Measurements from ENCODE around the gene GABARAP.

Gene GABARAP

DNA sequence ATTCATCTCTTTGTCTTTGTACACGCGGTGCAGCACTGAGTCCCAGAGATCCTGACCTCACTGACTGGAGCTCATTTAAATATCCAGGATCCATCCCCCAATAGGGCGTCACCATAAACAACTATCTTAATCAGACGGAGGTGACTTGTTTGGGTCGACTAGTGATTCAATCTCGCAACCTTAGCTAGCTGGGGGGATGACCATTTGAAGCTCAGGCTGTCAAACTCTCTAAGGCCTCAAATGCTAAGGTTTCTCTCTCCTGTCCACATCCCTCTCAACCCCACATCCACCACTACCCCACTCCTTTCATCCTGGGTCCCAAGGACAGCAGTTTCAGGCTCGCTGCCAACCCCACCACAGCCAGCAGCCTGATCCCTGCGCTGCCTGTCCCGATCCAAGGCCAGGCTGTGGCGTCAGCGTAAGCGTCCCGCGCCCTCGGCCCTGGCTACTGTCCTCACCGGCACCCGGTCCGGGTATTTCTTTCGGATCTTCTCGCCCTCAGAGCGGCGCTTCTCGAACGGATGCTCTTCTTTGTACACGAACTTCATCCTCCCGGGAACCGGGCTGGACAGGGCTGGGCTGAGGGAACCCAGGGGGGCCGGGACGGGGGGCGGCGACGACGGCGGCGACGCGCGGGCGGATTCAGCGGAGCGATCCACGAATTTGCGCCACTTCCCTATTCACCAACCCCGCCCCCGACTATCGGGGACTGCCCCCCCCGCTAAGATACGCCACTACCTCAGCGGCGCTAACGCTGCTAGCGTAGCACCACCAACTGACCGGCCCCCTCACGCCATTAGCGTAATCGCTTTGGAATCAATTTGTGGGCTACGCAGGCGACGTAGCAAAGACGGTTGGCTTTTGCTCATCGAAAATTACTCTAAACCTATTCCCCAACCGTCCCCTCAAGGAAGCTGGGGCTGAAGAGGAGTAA, at the start of gene GABARAP:
Gene GABARAP, minus strand, starts transcription at position 667 of the 934 bp plus-strand sequence. Its CDS starts 119 bp downstream, at position 548.
- peak; percentile 90 for DNase-seq

DNA sequence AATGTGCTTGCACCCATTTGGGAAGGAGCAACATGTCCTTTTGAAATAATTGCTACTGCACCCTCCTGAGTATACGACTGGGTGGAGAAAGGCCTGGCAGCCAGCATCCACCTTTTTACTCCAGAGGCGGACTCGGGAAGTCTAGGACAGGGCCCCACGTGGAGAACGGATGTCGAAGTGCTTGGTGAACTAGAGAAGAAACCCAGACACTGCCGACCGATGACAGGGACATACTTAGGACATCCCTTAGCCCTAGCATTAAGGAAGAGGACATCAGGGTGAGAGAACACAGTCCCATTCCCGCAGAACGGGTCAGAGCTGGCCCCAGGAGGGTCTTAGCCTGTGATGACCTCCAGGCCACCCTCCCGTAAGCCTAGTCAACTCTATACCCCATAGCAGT, 48.4 kb upstream of the GABARAP start:
- no peak for DNase-seq

DNA sequence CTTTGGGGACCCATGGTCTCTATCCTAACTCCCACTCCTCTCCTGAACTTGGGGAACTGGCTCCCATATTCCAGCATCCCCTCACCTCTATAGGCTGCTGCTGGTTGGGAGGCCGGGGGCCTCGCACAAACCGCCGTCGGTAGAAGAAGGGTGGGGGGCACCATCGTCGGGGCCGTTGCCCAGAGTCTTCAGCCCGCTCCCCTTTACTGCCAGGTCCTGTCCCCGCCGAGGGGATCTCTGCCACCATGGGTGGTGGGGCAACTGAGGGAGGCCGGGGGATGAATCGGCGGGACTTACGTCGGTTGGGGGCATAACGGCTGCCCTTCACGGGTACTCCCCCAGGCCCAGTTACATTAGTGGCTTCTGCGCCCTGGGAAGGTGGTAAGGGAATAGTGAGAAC, 47.9 kb upstream of the GABARAP start:
- no peak for DNase-seq

DNA sequence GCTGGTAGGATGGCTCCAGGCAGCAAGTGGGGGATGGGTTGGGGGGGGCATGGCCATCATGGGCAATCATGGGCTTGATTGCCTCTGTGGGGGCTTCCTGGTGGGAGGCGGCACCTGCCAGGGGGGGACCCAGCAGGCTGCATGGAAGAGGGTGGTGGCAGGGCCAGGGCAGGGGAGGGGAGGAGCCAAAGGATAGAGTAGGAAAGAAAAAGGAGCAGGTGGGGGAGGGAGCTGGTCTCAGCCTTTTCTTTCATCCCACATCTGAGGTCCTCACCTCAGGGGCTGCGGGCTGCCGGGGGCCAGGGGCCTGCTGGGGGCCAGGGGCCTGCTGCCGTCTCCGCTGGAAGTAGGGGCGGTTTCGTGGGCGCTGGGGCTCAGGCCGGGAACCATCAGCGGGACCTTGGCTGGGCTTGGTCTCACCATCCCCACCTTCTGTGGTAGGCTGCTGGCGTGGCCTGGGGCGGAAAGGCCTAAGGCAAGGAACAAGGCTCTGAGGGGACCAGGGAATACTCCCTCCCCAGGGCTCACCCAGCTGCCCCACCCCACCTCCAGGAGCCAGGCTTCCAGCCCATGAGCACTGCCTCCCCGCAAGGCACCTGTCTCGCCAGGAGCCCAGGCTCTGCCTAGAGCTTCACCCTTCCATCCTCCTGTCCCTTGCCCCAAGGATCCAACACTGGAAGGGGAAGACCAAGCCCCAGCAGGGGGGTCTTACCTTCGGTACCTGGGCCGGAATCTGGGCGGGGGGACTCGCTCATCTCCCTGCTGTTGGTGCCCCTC, 47.2 kb upstream of the GABARAP start:
- DNase-seq = no peak

DNA sequence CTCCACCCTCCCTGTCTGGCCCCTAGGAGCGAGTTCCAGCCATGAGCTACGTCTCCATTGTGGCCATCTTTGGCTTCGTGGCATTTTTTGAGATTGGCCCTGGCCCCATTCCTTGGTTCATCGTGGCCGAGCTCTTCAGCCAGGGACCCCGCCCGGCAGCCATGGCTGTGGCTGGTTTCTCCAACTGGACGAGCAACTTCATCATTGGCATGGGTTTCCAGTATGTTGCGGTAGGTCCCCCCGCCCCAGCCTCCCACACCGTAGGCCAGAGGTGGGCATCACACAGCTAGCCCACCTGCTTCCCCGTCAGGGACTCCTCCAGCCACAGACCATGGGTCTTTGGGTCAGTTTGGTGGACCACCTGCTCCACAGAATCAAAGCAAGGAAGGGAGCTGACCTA, 43.4 kb upstream of the GABARAP start:
- no peak for DNase-seq

DNA sequence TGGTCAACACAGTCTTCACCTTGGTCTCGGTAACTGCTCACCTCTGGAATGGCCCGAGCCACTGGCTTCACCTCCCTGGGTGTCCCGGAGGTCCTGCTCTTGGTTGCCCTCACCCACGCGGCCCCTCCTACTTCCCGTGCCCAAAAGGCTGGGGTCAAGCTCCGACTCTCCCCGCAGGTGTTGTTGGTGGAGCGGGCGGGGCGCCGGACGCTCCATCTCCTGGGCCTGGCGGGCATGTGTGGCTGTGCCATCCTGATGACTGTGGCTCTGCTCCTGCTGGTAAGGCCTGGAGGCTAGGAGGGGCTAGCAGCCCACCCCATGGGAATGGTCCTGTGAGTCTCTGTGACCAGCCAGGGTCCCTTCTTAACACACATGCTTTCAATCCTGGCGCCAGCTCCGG, 42.7 kb upstream of the GABARAP start:
- DNase-seq = no peak

DNA sequence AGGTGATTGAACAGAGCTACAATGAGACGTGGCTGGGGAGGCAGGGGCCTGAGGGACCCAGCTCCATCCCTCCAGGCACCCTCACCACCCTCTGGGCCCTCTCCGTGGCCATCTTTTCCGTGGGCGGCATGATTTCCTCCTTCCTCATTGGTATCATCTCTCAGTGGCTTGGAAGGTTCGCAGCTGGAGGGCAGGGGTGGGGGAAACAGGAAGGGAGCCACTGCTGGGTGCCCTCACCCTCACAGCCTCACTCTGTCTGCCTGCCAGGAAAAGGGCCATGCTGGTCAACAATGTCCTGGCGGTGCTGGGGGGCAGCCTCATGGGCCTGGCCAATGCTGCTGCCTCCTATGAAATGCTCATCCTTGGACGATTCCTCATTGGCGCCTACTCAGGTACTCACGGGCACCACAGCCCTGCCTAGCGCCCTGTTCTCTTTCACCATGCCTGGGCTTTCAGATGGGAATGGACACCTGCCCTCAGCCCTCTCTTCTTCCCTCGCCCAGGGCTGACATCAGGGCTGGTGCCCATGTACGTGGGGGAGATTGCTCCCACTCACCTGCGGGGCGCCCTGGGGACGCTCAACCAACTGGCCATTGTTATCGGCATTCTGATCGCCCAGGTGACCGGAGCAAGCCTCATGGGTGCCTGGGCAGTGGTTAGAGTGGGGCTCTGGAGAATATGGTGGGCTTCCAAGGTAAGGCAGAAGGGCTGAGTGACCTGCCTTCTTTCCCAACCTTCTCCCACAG, 41.4 kb upstream of the GABARAP start:
- DNase-seq = no peak

DNA sequence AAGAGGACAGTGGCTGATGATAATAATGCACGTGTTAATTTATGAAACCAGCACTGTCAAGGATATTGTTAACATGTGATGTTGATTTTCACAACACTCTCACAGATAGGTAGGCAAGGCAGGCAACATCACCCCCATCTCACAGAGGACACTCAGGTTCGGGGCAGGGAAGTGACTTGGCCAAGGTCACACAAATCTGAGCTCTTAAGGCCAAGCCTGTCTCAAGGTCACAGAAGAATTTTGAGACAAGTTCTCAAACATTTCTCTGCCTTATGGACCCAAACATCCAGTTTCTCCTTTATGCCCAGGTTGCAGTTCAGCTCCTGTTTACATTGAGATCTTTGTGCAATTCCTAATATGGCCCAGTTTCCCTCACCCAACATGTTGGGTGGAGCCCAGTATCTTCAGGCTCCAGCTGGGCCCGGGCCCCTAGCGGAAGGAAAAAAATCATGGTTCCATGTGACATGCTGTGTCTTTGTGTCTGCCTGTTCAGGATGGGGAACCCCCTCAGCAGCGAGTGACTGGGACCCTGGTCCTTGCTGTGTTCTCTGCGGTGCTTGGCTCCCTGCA, 40.6 kb upstream of the GABARAP start:
- no peak for DNase-seq

DNA sequence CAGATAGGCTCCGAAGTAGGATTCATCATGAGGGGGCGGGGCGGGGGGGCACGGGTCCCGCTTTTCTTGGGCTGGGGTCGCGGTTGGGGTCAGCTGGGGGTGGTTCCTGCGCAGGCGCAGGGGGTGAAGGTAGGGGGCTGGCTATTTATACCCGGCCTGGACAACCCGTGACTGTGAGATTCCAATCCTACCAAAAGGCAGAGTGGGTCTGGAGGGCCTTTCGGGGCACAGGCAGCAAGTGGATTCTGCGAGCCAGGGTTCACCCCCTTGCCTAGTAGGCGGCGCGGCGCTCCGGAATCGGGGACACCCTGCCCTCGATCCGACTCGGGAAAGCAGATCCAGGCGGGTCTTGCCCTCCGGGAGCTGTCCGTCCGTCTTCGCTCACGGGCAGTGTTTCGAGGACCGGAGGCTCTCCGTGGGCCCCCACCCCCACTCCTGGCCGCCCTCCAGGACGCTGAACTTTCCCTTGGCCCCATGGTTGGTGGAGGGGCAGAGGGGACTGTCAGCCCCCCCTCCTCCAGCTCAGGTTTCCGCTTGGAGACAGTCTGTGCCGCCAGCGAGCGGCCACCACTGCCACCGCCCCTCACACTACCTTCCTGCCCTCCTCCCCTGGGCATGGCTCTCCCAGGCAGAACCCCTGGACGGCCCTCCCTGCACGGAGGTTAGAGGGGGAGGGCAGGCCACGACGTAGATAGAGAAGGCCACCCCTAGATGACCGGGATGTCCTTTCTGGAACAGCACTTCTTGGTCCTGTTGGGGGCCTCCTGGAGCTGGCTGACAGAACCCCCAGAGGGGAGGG, 39.9 kb upstream of the GABARAP start:
- DNase-seq = no peak

DNA sequence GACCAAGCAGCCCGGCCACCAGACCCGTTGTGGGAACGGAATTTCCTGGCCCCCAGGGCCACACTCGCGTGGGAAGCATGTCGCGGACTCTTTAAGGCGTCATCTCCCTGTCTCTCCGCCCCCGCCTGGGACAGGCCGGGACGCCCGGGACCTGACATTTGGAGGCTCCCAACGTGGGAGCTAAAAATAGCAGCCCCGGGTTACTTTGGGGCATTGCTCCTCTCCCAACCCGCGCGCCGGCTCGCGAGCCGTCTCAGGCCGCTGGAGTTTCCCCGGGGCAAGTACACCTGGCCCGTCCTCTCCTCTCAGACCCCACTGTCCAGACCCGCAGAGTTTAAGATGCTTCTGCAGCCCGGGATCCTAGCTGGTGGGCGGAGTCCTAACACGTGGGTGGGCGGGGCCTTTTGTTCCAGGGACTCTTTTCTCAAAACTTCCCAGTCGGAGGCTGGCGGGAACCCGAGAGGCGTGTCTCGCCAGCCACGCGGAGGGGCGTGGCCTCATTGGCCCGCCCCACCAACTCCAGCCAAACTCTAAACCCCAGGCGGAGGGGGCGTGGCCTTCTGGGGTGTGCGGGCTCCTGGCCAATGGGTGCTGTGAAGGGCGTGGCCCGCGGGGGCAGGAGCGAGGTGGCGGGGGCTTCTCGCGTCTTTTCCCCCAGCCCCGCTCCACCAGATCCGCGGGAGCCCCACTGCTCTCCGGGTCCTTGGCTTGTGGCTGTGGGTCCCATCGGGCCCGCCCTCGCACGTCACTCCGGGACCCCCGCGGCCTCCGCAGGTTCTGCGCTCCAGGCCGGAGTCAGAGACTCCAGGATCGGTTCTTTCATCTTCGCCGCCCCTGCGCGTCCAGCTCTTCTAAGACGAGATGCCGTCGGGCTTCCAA, 39.1 kb upstream of the GABARAP start, which contains the start of gene SLC2A4:
Gene SLC2A4, plus strand, starts transcription at position 645 of the 879 bp plus-strand sequence. Its CDS starts 217 bp downstream, at position 862.
- peak; percentile 90 for DNase-seq

DNA sequence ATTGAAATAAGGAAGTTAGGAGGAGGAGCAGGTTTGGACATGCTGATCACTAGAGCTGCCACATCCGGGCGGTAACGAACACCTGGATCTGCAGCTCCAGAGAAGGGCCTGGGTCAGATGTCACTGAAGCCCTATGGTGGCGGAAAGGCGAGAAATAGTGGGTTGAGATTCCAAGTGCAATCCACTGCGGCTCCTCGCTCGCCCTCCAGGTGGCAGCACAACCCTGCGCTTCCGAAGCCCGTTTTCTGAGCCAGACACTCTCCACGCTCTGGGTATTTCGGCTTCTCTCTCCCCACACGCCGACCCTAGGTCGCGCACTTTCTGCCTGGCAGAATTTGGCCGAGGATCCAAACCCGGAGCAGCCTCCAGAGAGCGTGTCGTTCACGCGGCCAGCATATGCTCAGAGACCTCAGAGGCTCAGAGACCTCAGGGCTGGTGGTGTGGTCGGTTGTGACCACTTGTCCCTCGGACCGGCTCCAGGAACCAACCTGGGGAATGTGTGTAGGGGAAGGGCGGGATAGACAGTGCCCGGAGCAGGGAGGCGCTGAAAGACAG, 38.3 kb upstream of the GABARAP start:
- peak; percentile 82 for DNase-seq

DNA sequence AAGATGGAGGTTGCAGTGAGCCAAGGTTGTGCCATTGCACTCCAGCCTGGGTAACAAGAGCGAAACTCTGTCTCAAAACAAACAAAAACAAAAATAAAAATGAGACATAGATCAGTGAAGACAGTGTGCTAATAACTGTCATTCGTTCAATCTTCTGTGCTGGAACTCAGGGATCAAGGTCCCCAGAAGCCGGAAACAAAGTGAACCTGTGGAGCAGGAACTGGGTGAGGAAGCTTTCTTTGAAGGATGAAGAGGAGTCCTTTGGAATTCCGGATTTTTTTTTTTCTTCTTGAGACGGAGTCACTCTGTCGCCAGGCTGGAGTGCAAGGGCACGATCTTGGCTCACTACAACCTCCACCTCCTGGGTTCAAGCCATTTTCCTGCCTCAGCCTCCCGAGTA, 37.2 kb upstream of the GABARAP start:
- DNase-seq = no peak

DNA sequence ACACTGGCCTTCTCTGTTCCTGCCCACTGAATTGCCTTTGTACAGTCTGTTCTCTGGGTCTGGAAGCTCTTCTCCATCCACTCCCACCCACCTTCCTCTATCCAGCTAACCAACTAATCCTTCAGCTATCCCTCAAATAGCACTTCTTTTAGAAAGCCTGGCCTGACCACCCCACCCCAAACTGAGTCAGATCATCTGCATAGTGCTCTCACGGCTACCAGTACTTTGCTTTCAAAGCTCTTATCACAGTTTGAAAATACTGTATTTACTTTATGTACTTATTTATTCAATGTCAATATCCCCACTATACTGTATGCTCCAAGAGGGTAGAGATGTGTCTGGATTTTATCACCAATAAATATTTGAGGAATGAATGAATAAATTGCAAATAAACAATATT, 24.5 kb upstream of the GABARAP start:
- DNase-seq = no peak

DNA sequence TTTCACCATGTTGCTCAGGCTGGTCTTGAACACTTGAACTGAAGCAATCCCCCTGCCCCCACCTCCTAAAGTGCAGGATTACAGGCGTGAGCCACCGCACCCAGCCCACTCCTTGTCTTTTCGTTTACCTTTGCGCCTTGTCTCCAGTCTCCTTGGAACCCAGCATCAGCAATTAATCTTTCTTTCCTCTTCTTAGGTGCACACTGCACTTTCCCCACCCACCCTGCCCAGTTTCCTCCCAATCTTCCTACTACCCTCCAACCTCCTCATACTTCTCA, 21.5 kb upstream of the GABARAP start:
- no peak for DNase-seq

DNA sequence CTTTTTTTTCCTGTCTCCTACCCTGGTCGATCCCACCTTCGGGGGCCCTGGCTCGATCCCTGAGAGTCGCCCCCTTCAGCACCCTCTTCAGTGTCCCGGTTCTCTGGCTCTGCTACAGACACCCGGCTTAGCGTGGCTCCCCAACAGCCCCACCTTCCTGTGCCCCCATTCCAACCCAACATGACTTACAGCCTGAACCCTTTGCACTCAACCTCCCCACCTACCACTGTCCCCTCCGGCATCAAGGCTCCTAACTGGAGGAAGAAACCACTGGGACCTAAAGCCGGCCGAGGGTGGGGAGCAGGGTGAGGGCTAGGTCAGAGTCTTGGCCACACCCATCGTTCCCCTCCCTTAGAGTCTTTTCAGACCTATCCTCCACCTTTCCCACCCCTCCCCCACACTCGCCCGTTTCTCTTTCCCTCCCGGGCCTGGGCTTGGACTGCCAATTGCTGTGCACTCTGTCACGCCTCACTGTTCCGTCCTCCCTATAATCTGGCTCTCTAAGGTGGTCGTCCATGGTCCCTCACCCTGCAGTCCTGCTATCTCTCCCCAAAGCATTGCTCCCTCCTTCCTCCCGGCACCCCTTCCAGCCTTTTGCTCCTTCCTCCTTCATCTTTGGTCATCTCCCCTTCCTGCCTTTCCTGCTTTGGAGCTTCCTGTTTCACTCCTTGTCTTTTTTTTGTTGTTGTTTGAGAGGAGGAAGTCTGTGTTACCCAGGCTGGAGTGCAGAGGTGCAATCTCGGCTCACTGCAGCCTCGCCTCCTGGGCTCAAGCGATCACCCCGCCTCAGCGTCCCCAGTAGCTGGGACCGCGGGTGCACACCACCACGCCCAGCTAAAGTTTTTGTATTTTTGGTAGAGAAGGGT, 20.9 kb upstream of the GABARAP start:
- DNase-seq = peak; percentile 17

DNA sequence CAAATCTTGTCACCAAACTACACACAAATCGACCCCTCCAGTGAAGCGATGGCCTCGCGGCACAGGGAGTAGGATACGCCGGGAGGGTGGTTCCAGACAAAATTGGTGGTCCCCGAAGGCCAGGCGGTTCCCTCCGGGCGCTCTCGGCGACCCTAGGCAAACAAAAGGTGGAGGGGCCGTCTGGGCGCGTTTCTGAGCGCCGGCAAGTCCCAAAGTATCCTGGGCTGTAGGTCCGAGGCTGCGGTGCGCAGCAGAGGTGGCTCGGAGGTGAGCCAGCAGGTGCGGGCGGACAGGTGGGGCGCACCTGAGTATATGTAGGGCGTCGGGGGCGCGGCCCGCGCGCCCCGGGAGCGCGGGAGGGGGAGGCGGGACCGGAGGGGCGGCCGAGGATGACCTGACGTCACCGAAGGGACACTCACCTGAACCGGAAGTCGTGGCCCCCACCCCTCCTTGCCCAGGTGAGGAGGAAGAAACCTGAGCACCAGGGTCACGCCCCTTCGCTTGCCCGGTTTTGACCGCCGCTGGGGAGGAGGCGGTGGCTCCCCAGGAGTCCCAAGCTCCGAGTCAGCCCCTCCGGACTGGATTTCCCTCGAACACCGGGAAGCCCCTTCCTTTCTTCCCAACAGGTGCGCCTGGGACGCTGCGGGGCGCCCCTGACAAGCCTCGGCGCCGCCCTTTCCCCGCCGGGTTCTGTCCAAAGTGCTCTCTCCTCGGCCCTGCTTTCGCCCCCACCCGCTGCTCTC, 20.1 kb upstream of the GABARAP start, which contains the start of gene CLDN7:
Gene CLDN7, minus strand, starts transcription at position 287 of the 743 bp plus-strand sequence. CDS start 435 bp downstream, outside the sequence.
- DNase-seq = no peak

DNA sequence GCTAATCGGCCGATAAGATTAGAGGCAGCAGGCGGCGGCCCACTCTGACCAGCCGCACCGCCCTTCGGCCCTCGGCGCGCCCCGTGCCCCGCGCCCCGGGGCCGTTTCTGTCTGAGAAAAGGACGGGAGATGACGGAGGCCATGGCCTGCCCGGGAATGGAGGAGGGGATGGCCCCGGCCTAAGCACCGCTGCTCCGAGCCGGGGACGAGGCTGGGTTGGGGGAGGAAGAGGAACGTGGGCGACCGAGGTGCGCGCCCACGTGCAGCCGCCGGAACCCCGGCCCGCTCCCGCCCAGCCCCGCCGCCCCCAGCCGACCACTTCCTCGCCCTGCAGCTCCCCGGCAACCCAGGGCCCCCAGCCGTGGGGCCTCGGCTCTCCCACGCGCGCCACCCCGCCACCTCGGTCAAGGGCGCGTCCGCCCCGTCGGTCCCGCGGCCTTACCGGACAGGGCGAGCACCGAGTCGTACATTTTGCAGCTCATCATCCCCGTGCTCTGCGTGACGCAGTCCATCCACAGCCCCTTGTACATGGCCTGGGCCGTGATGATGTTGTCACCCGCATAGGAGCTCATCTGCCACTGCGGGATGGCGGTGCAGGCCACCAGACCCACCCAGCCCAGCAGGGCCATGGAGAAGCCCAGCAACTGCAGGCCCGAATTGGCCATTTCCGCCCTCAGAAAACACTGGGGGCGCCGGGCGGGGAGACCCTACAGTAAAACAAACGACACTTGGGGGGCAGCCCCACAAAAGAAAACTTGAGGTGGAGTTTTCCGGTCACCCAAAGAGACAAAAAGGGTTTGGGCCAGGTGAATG, 19.3 kb upstream of the GABARAP start:
- DNase-seq = peak; percentile 26
